GM18526 (cell line): ENCODE data around the gene RHEB.

Experiments
- POLR2A ChIP-seq: IDR thresholded peaks from 3 replicates; pipeline ENCODE4 v1.6.1; 2011; ENCODE audit not compliant: insufficient read length; ENCODE audit errors: extremely low read depth

Gene RHEB

GRCh38 chr7:151519765-151520418, at the start of gene RHEB:
RHEB (minus strand) TSS chr7:151519895; CDS start chr7:151519511, 384 bp downstream.
- peak; percentile 39 for TF ChIP-seq POLR2A

GRCh38 chr7:151566897-151567320, 47.2 kb upstream of the RHEB start:
- no peak for TF ChIP-seq POLR2A

- TF ChIP-seq POLR2A, result no peak
These were observed 45.8 kb upstream of the RHEB start for GRCh38 chr7:151565541-151565940.

GRCh38 chr7:151560243-151560642, 40.5 kb upstream of the RHEB start:
- TF ChIP-seq POLR2A, result no peak

- no peak for TF ChIP-seq POLR2A
These were observed 40.0 kb upstream of the RHEB start for GRCh38 chr7:151559557-151560183.

GRCh38 chr7:151558575-151558974, 38.9 kb upstream of the RHEB start:
- TF ChIP-seq POLR2A, result no peak

GRCh38 chr7:151556592-151556991, 36.9 kb upstream of the RHEB start:
- TF ChIP-seq POLR2A, result no peak

- no peak for TF ChIP-seq POLR2A
These were observed 33.7 kb upstream of the RHEB start for GRCh38 chr7:151553356-151553755.

- TF ChIP-seq POLR2A, result no peak
These were observed 32.8 kb upstream of the RHEB start for GRCh38 chr7:151552352-151553028.

GRCh38 chr7:151551820-151552219, 32.1 kb upstream of the RHEB start:
- no peak for TF ChIP-seq POLR2A

- TF ChIP-seq POLR2A, result no peak
These were observed 31.1 kb upstream of the RHEB start for GRCh38 chr7:151550656-151551286.

- no peak for TF ChIP-seq POLR2A
These were observed 29.9 kb upstream of the RHEB start for GRCh38 chr7:151549644-151550043.

GRCh38 chr7:151549083-151549482, 29.4 kb upstream of the RHEB start:
- TF ChIP-seq POLR2A, result no peak

GRCh38 chr7:151544183-151544582, 24.5 kb upstream of the RHEB start:
- no peak for TF ChIP-seq POLR2A

GRCh38 chr7:151542606-151543130, 23.0 kb upstream of the RHEB start:
- no peak for TF ChIP-seq POLR2A
